ENCODE data around the gene MGAT3.

The MGAT3 gene

DNA sequence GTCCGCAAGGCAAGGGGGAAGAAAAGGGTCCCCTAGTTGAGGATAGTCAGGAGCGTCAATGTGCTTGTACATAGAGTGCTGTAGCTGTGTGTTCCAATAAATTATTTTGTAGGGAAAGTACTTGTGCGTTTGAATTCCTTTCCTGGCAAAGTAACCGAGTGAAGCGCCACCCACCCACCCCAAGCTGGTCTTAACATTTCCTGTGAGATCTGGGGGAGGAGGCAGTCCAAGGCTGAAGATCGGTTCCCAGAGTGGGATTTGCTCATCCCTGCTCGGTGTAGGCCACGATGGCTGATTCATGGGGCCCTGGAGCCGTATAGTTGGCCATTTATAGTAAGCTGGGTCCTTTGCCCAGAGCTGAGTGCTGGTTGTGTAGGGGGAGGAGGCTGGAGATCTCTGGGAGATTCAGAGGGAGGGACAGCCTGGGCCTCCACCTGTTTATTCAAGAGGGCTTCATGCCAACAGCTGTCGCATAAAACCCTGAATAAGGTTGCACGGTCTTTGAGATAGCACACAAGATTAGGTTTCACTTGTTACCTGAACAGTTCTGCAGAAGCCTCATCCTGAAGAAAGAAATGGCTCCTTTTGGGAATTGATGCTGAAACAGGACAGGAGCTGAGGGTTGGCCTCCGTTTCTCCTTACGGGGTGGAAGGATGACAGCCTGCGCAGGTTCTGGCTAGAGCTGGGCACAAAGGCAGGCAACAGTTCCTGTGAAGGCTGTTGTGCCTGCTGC is 65.9 kb downstream of the MGAT3 start:
- CTCF ChIA-PET, result interaction anchor here (0.8 to 1.9 kb wide), 3 partner anchors 10 to 352 kb away, joined by 3 to 7 read pairs (median 4); no protein-coding TSS in a partner anchor
- POLR2A ChIA-PET, result interaction anchor here (0.8 to 10.2 kb wide), 15 partner anchors 9 to 521 kb away, joined by 3 to 100 read pairs (median 5); partner anchors contain the start of genes MIEF1, RPL3 and RPS19BP1
- DNase-seq (ENCODE audit: extremely low spot score), result no peak
- TF ChIP-seq SP1 (IDR thresholded peaks at IDR 0.05) (no peak), ELF4 (IDR thresholded peaks at IDR 0.05) (peak; percentile 2; the same call in 1 of the 2 replicates), NFRKB (IDR thresholded peaks at IDR 0.05) (peak; percentile 62; the same call in 1 of the 2 replicates), BHLHE40 (IDR thresholded peaks at IDR 0.05; ENCODE audit: borderline replicate concordance) (peak; percentile 38; the same call in 1 of the 2 replicates), HDGF (IDR thresholded peaks at IDR 0.05; ENCODE audit: borderline replicate concordance) (peak; percentile 79; the same call in 1 of the 2 replicates), L3MBTL2 (conservative IDR thresholded peaks at IDR 0.05) (peak; percentile 35; the same call in 1 of the 2 replicates), FOXA1 (IDR thresholded peaks at IDR 0.05) (no peak)
- TF ChIP-seq, protein P1, sequence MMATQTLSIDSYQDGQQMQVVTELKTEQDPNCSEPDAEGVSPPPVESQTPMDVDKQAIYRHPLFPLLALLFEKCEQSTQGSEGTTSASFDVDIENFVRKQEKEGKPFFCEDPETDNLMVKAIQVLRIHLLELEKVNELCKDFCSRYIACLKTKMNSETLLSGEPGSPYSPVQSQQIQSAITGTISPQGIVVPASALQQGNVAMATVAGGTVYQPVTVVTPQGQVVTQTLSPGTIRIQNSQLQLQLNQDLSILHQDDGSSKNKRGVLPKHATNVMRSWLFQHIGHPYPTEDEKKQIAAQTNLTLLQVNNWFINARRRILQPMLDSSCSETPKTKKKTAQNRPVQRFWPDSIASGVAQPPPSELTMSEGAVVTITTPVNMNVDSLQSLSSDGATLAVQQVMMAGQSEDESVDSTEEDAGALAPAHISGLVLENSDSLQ (IDR thresholded peaks at IDR 0.05), result no peak

GRCh38 chr22:39524089-39524752 is 67.4 kb downstream of the MGAT3 start:
- POLR2A ChIA-PET, result interaction anchor here (0.6 to 10.2 kb wide), 16 partner anchors 8 to 213 kb away, joined by 3 to 100 read pairs (median 4); partner anchors contain the start of genes MIEF1, RPL3 and RPS19BP1
- CTCF ChIA-PET, result interaction anchor here (0.9 to 1.8 kb wide), 5 partner anchors 10 to 353 kb away, joined by 4 to 7 read pairs (median 5); no protein-coding TSS in a partner anchor
- DNase-seq (ENCODE audit: extremely low spot score), result no peak
- no peak for TF ChIP-seq BHLHE40 (IDR thresholded peaks at IDR 0.05; ENCODE audit: borderline replicate concordance)
- TF ChIP-seq ZNF384 (IDR thresholded peaks at IDR 0.05), result peak; percentile 16
- TF ChIP-seq FOXA1 (IDR thresholded peaks at IDR 0.05), result no peak

- ChIA-PET CTCF (interaction anchor here (0.9 to 1.8 kb wide), 4 partner anchors 10 to 63 kb away, joined by 5 to 7 read pairs (median 6); no protein-coding TSS in a partner anchor), POLR2A (interaction anchor here (0.6 to 10.2 kb wide), 15 partner anchors 10 to 209 kb away, joined by 3 to 100 read pairs (median 3); partner anchors contain the start of genes MIEF1 and RPL3)
- TF ChIP-seq, protein P1 (IDR thresholded peaks at IDR 0.05), result no peak
- TF ChIP-seq BHLHE40 (IDR thresholded peaks at IDR 0.05; ENCODE audit: borderline replicate concordance) (no peak), FOXM1 (IDR thresholded peaks at IDR 0.05; ENCODE audit: borderline replicate concordance) (no peak), ARNT (IDR thresholded peaks at IDR 0.05) (no peak), SP1 (IDR thresholded peaks at IDR 0.05) (no peak), HDGF (IDR thresholded peaks at IDR 0.05; ENCODE audit: borderline replicate concordance) (no peak), FOXA1 (IDR thresholded peaks at IDR 0.05) (no peak), LEF1 (IDR thresholded peaks at IDR 0.05; ENCODE audit: borderline replicate concordance) (no peak), NFRKB (IDR thresholded peaks at IDR 0.05) (no peak), ZNF384 (IDR thresholded peaks at IDR 0.05) (no peak), FOXK2 (IDR thresholded peaks at IDR 0.05) (no peak), ELF4 (IDR thresholded peaks at IDR 0.05) (no peak)
- DNase-seq (ENCODE audit: extremely low spot score), result no peak
Measured at GRCh38 chr22:39524753-39525657, 68.2 kb downstream of the MGAT3 start.

DNA sequence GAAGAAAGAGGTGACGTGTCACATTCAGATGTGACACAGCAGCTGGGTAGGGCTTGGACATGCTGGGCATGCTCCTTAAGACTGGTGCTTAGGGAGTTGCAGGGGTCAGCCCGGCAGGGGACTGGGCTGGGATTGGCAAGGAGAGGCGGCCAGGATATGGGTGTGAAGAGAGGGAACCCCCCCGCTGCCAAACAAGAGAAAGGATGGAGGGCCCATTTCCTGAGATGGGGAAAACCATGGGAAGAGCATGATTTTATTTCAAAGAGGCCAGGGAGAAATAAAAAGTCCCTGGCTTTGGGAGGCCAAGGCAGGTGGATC is 68.8 kb downstream of the MGAT3 start:
- TF ChIP-seq HDGF (IDR thresholded peaks at IDR 0.05; ENCODE audit: borderline replicate concordance) (no peak), ARNT (IDR thresholded peaks at IDR 0.05) (no peak), FOXM1 (IDR thresholded peaks at IDR 0.05; ENCODE audit: borderline replicate concordance) (no peak), BHLHE40 (IDR thresholded peaks at IDR 0.05; ENCODE audit: borderline replicate concordance) (no peak), ELF4 (IDR thresholded peaks at IDR 0.05) (no peak), SUZ12 (IDR thresholded peaks at IDR 0.05) (no peak), FOXA1 (IDR thresholded peaks at IDR 0.05) (no peak), TARDBP (IDR thresholded peaks at IDR 0.05) (no peak)
- CTCF ChIA-PET, result interaction anchor here (1.1 kb wide), 1 partner anchor 29 kb away, joined by 3 read pairs; no protein-coding TSS in a partner anchor
- no peak for DNase-seq (ENCODE audit: extremely low spot score)
- POLR2A ChIA-PET, result interaction anchor here (0.6 to 10.2 kb wide), 5 partner anchors 24 to 209 kb away, joined by 3 to 100 read pairs (median 10); partner anchors contain the start of gene MIEF1

GRCh38 chr22:39526736-39527171 is 69.9 kb downstream of the MGAT3 start:
- POLR2A ChIA-PET, result interaction anchor here (1.0 to 10.2 kb wide), 3 partner anchors 8 to 207 kb away, joined by 4 to 100 read pairs (median 5); partner anchors contain the start of genes MIEF1 and RPL3
- CTCF ChIA-PET, result interaction anchor here (1.1 to 5.2 kb wide), 5 partner anchors 12 to 33 kb away, joined by 3 to 45 read pairs (median 4); no protein-coding TSS in a partner anchor
- no peak for TF ChIP-seq ELF4 (IDR thresholded peaks at IDR 0.05)
- TF ChIP-seq FOXK2 (IDR thresholded peaks at IDR 0.05), result no peak
- no peak for TF ChIP-seq SP1 (IDR thresholded peaks at IDR 0.05)
- TF ChIP-seq, protein P1 (IDR thresholded peaks at IDR 0.05), result no peak
- no peak for TF ChIP-seq FOXA1 (IDR thresholded peaks at IDR 0.05)
- TF ChIP-seq BHLHE40 (IDR thresholded peaks at IDR 0.05; ENCODE audit: borderline replicate concordance), result no peak
- no peak for TF ChIP-seq CTBP1 (IDR thresholded peaks at IDR 0.05; ENCODE audit: borderline replicate concordance)
- TF ChIP-seq SUZ12 (IDR thresholded peaks at IDR 0.05), result no peak
- TF ChIP-seq L3MBTL2 (conservative IDR thresholded peaks at IDR 0.05), result no peak
- no peak for TF ChIP-seq TARDBP (IDR thresholded peaks at IDR 0.05)
- DNase-seq (ENCODE audit: extremely low spot score), result no peak
